NT2/D1 (cell line): ENCODE data around the gene KRT6A.

Experiments used
- YY1 ChIP-seq: IDR thresholded peaks from 2 replicates; pipeline ENCODE4 v1.6.1; 2011; ENCODE audit not compliant: insufficient read length, insufficient read depth
- ZNF274 ChIP-seq: IDR thresholded peaks from 2 replicates; pipeline ENCODE4 v1.6.1; 2011; ENCODE audit warnings: mild to moderate bottlenecking, low read depth, low read length

GRCh38 chr12:52439420-52439819 lies 53.6 kb downstream of the KRT6A start:
- TF ChIP-seq YY1 (no peak), ZNF274 (no peak)
